ENCODE measurements around the gene FAHD2B.
"Not testable (repeated sequence)": the region's sequence is repeated elsewhere in the genome, so short reads cannot be mapped to it uniquely, and the experiment has no call there.

GRCh38 chr2:97056150-97056549, 38.5 kb downstream of the FAHD2B start:
- 0 out of 2 replicates have a peak, but pooled peaks have one; percentile 22 for TF ChIP-seq CTCF (conservative IDR thresholded peaks at IDR 0.05)
- TF ChIP-seq EZH2 (IDR thresholded peaks at IDR 0.05; ENCODE audit: low read depth), result not testable (repeated sequence)
